RKO (cell line): ENCODE data around the gene MTA3.
"Not testable (repeated sequence)": the region's sequence is repeated elsewhere in the genome, so short reads cannot be mapped to it uniquely, and the experiment has no call there.

Experiments used
- DNase-seq: peaks from one replicate; pipeline ENCODE4 v3.0.0-alpha.2; 2016; ENCODE audit warnings: low spot score

The MTA3 gene

GRCh38 chr2:42613281-42614064, 45.0 kb downstream of the MTA3 start:
- no peak for DNase-seq

GRCh38 chr2:42614838-42615237, 46.4 kb downstream of the MTA3 start:
- no peak for DNase-seq

- DNase-seq: no peak
These were observed 49.7 kb downstream of the MTA3 start for GRCh38 chr2:42618116-42618515.

- DNase-seq: peak; percentile 36
These were observed 50.5 kb downstream of the MTA3 start for GRCh38 chr2:42618972-42619371.

- DNase-seq: not testable (repeated sequence)
These were observed 53.2 kb downstream of the MTA3 start for GRCh38 chr2:42621626-42622025.

GRCh38 chr2:42622943-42623676, 54.7 kb downstream of the MTA3 start:
- DNase-seq: no peak

- no peak for DNase-seq
These were observed 55.6 kb downstream of the MTA3 start for GRCh38 chr2:42624047-42624446.

- not testable (repeated sequence) for DNase-seq
These were observed 59.6 kb downstream of the MTA3 start for GRCh38 chr2:42628024-42628423.

- no peak for DNase-seq
These were observed 68.5 kb downstream of the MTA3 start for GRCh38 chr2:42636934-42637333.

- DNase-seq: no peak
These were observed 69.8 kb downstream of the MTA3 start for GRCh38 chr2:42638080-42638784.

- DNase-seq: no peak
These were observed 71.1 kb downstream of the MTA3 start for GRCh38 chr2:42639340-42640077.

- no peak for DNase-seq
These were observed 71.8 kb downstream of the MTA3 start for GRCh38 chr2:42640261-42640660.

GRCh38 chr2:42642371-42642770, 73.9 kb downstream of the MTA3 start:
- not testable (repeated sequence) for DNase-seq

GRCh38 chr2:42645551-42645950, 77.1 kb downstream of the MTA3 start:
- no peak for DNase-seq

- no peak for DNase-seq
These were observed 80.4 kb downstream of the MTA3 start for GRCh38 chr2:42648796-42649195.

GRCh38 chr2:42651057-42651456, 82.6 kb downstream of the MTA3 start:
- peak; percentile 4 for DNase-seq

- DNase-seq: no peak
These were observed 83.7 kb downstream of the MTA3 start for GRCh38 chr2:42652086-42652485.

- DNase-seq: no peak
These were observed 84.6 kb downstream of the MTA3 start for GRCh38 chr2:42653039-42653438.

GRCh38 chr2:42653908-42654445, 85.5 kb downstream of the MTA3 start:
- DNase-seq: no peak

GRCh38 chr2:42658306-42658705, 89.9 kb downstream of the MTA3 start:
- DNase-seq: no peak

- DNase-seq: no peak
These were observed 91.2 kb downstream of the MTA3 start for GRCh38 chr2:42659609-42660008.
